HepG2 (cell line): ENCODE data around the gene RPP25L. TPM values are rescaled to one million over a fixed set of nuclear protein-coding genes. Genes with fewer than 3 reads are reported as not detected.
A peak's percentile ranks its signal among the peaks of the same experiment; 100 is the strongest.

Experiments
- AFF4 ChIP-seq: sonication (generic); formaldehyde crosslinking; IDR thresholded peaks from 2 replicates; pipeline ENCODE4 v1.4.0; 2020; ENCODE audit warnings: missing genetic modification reagents
- BRCA1 ChIP-seq: sonication (generic); formaldehyde crosslinking; IDR thresholded peaks from 2 replicates; pipeline ENCODE4 v1.4.0; 2020; ENCODE audit warnings: missing genetic modification reagents
- CAMTA2 ChIP-seq: sonication (generic); formaldehyde crosslinking; IDR thresholded peaks from 2 replicates; pipeline ENCODE4 v1.4.0; 2020; ENCODE audit warnings: mild to moderate bottlenecking, missing genetic modification reagents, borderline replicate concordance
- HMGA1 ChIP-seq: sonication (generic); formaldehyde crosslinking; conservative IDR thresholded peaks from 2 replicates; pipeline ENCODE4 v1.4.0; 2020; ENCODE audit warnings: missing genetic modification reagents
- NPAS2 ChIP-seq: sonication (generic); formaldehyde crosslinking; IDR thresholded peaks from 2 replicates; pipeline ENCODE4 v1.8.0; 2022; ENCODE audit warnings: mild to moderate bottlenecking, missing genetic modification reagents, borderline replicate concordance
- NR2F1 ChIP-seq, 2 experiments: fragments of 450-650 bp in 1 of 2; formaldehyde crosslinking in 1 of 2; IDR thresholded peaks; 2 replicates each; pipeline versions ENCODE4 v1.5.0 to v1.6.1; 2016 to 2020; ENCODE audit warnings: mild to moderate bottlenecking in 1 of 2, missing compliant biosample characterization in 1 of 2, missing genetic modification reagents in 1 of 2, moderate library complexity in 1 of 2
- PBX2 ChIP-seq: IDR thresholded peaks from 2 replicates; pipeline ENCODE4 v1.6.1; 2016; ENCODE audit warnings: control low read depth
- SMARCC2 ChIP-seq: fragments of 450-650 bp; IDR thresholded peaks from 2 replicates; pipeline ENCODE4 v1.6.1; 2017; ENCODE audit warnings: antibody characterized with exemption, mild to moderate bottlenecking
- YY1 ChIP-seq: IDR thresholded peaks from 2 replicates; pipeline ENCODE4 v1.6.1; 2011; ENCODE audit warnings: low read length, low read depth, moderate library complexity, mild to moderate bottlenecking; ENCODE audit not compliant: insufficient read depth, insufficient replicate concordance
- ZBTB21 ChIP-seq: sonication (generic); formaldehyde crosslinking; IDR thresholded peaks from 2 replicates; pipeline ENCODE4 v1.4.0; 2020; ENCODE audit warnings: missing genetic modification reagents
- ZMYM4 ChIP-seq: sonication (generic); formaldehyde crosslinking; IDR thresholded peaks from 2 replicates; pipeline ENCODE4 v1.8.1; 2023; ENCODE audit warnings: mild to moderate bottlenecking, missing genetic modification reagents
- ZNF20 ChIP-seq: sonication (generic); formaldehyde crosslinking; IDR thresholded peaks from 2 replicates; pipeline ENCODE4 v1.4.0; 2020; ENCODE audit warnings: mild to moderate bottlenecking, moderate library complexity, missing genetic modification reagents
- ZNF274 ChIP-seq: sonication (generic); formaldehyde crosslinking; IDR thresholded peaks from 2 replicates; pipeline ENCODE4 v1.5.1; 2020; ENCODE audit warnings: mild to moderate bottlenecking, missing genetic modification reagents
- ZNF280B ChIP-seq: sonication (generic); formaldehyde crosslinking; IDR thresholded peaks from 2 replicates; pipeline ENCODE4 v1.5.0; 2020; ENCODE audit warnings: missing genetic modification reagents, mild to moderate bottlenecking, borderline replicate concordance
- ZNF33A ChIP-seq: sonication (generic); formaldehyde crosslinking; IDR thresholded peaks from 2 replicates; pipeline ENCODE4 v1.5.1; 2020; ENCODE audit warnings: missing genetic modification reagents, mild to moderate bottlenecking, moderate library complexity, borderline replicate concordance
- ZNF512B ChIP-seq: sonication (generic); formaldehyde crosslinking; IDR thresholded peaks from 2 replicates; pipeline ENCODE4 v1.5.1; 2020; ENCODE audit warnings: missing genetic modification reagents, mild to moderate bottlenecking, borderline replicate concordance
- ZNF580 ChIP-seq: IDR thresholded peaks from 2 replicates; pipeline ENCODE4 v1.6.1; 2016; ENCODE audit warnings: low read depth, borderline replicate concordance
- ZNF792 ChIP-seq: IDR thresholded peaks from 2 replicates; pipeline ENCODE4 v1.6.1; 2016
- ZSCAN29 ChIP-seq: sonication (generic); formaldehyde crosslinking; conservative IDR thresholded peaks from 2 replicates; pipeline ENCODE4 v1.4.0; 2020; ENCODE audit warnings: mild to moderate bottlenecking, missing genetic modification reagents
- ZSCAN9 ChIP-seq: IDR thresholded peaks from 2 replicates; pipeline ENCODE4 v1.6.1; 2016; ENCODE audit warnings: borderline replicate concordance
- polyA plus RNA-seq, 8 experiments: library from polyadenylated mRNA; depleted of rRNA in 3 of 8; stranded (reverse) in 7 of 8; unstranded in 1 of 8; fragments of >200 nt; fragmentation: Illumina TruSeq in 4 of 8; extraction: Trizol in 4 of 8; gene quantifications; 2 replicates each; pipeline versions ENCODE4 v1.2.1 to v1.2.3, GENCODE V29; 2011 to 2016; ENCODE audit warnings: low read depth in 4 of 8, missing spikeins in 1 of 8, mixed read lengths in 1 of 8; ENCODE audit not compliant: insufficient read depth in 1 of 8
- total RNA-seq, 5 experiments: library from RNA; depleted of rRNA; stranded (reverse); fragments of >200 nt; fragmentation: Illumina TruSeq; extraction: Trizol; gene quantifications; 2 replicates each; pipeline ENCODE4 v1.2.3, GENCODE V29; 2016; ENCODE audit warnings: low read depth in 1 of 5

Gene RPP25L
- total and polyA plus RNA-seq, 2 of the 13 experiments (the other 11 are each of a cell fraction or from before 2014, with no cell fraction given), result 24.5 to 27.3 TPM

- TF ChIP-seq ZNF512B (CRISPR knock-in tag) (no peak), NR2F1 (CRISPR knock-in tag; IDR thresholded peaks at IDR 0.05) (peak; percentile 88 to 92), ZNF33A (CRISPR knock-in tag) (0 out of 2 replicates have a peak, but pooled peaks have one; percentile 7), PBX2 (CRISPR knock-in tag) (peak; percentile 90), ZNF280B (CRISPR knock-in tag) (no peak), ZSCAN9 (no peak), BRCA1 (CRISPR knock-in tag) (no peak), ZNF792 (CRISPR knock-in tag) (peak; percentile 24), ZMYM4 (peak; percentile 64), ZSCAN29 (CRISPR knock-in tag) (peak; percentile 91), ZNF580 (CRISPR knock-in tag) (peak; percentile 48; the same call in 1 of the 2 replicates), AFF4 (CRISPR knock-in tag) (no peak), SMARCC2 (no peak), ZBTB21 (no peak), ZNF20 (CRISPR knock-in tag) (0 out of 2 replicates have a peak, but pooled peaks have one; percentile 83), NPAS2 (no peak), ZNF274 (CRISPR knock-in tag) (no peak; the same call in 1 of the 2 replicates), YY1 (peak; percentile 61), CAMTA2 (no peak; the same call in 1 of the 2 replicates), HMGA1 (CRISPR knock-in tag) (no peak)
Observed at GRCh38 chr9:34651876-34652601, 40.1 kb upstream of the RPP25L start, which contains the start of gene IL11RA (continued).
